ENCODE data around the gene TNP2.

DNA sequence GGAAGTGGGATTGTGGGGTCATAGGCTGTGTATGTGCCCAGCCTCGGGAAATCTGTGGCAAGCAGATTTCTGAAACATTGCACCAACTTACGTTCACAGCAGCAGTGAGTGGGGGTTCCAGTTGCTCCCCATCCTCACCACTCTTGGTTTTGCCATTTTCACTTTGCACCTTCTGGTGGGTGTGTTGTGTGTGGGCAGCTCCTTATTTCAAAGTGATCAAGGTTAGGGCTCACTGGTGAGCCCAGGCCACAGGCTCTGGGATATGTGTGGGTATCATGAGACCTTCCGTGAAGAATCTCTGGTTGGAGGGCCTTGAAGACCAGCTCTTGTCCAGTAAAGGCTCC lies 41.5 kb upstream of the TNP2 start:
- TF ChIP-seq, protein P1, sequence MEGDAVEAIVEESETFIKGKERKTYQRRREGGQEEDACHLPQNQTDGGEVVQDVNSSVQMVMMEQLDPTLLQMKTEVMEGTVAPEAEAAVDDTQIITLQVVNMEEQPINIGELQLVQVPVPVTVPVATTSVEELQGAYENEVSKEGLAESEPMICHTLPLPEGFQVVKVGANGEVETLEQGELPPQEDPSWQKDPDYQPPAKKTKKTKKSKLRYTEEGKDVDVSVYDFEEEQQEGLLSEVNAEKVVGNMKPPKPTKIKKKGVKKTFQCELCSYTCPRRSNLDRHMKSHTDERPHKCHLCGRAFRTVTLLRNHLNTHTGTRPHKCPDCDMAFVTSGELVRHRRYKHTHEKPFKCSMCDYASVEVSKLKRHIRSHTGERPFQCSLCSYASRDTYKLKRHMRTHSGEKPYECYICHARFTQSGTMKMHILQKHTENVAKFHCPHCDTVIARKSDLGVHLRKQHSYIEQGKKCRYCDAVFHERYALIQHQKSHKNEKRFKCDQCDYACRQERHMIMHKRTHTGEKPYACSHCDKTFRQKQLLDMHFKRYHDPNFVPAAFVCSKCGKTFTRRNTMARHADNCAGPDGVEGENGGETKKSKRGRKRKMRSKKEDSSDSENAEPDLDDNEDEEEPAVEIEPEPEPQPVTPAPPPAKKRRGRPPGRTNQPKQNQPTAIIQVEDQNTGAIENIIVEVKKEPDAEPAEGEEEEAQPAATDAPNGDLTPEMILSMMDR (IDR thresholded peaks at IDR 0.05; ENCODE audit: borderline replicate concordance, extremely low read depth, low read length, poor library complexity, severe bottlenecking), result no peak
- TF ChIP-seq EZH2 (IDR thresholded peaks at IDR 0.05; ENCODE audit: borderline replicate concordance, low read depth, low read length, severe bottlenecking), result no peak
